ENCODE data around the gene ELMO1.
A peak's percentile ranks its signal among the peaks of the same experiment; 100 is the strongest.

Gene ELMO1

DNA sequence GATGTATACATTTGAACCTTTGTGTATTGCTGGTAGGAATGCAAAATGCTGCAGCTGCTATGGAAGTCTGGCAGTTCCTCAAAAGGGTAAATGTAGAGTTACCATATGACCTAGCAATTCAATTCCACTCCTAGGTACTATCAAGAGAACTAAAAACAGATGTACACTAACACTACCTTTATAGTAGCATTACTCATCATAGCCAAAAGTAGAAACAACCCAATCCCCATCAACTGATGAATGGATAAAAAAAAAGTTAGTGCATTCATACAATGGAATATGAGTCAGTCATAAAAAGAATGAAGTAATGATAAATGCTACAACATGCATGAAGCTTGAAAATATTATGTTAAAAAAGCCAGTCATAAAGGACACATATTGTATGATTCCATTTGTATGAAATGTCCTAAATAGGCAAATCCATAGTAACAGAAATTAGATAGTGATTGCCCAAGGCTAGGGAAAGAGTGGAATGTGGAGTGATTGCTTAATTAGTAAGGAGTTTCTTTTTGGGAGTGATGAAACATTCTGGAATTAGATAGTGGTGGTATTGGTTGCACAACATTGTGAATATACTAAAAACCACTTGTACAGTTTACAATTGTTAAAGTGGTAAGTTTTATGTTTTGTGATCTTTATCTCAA lies 628.0 kb downstream of the ELMO1 start:
- ATAC-seq (ENCODE audit: low read depth) (peak; percentile 91), DNase-seq (ENCODE audit: low spot score) (no peak)
- H3K4me1 ChIP-seq (ENCODE audit: insufficient read depth, poor library complexity, severe bottlenecking), result peaks cover 12% of the 10 kb centered on the region
- H3K27ac ChIP-seq (ENCODE audit: poor library complexity, severe bottlenecking), result peak overlapping the region; percentile 45
- H3K9me3 ChIP-seq (ENCODE audit: severe bottlenecking), result no peaks in the 10 kb centered on the region
- H3K36me3 ChIP-seq (ENCODE audit: low read depth), result no peaks in the 10 kb centered on the region
- TF ChIP-seq, protein P1, sequence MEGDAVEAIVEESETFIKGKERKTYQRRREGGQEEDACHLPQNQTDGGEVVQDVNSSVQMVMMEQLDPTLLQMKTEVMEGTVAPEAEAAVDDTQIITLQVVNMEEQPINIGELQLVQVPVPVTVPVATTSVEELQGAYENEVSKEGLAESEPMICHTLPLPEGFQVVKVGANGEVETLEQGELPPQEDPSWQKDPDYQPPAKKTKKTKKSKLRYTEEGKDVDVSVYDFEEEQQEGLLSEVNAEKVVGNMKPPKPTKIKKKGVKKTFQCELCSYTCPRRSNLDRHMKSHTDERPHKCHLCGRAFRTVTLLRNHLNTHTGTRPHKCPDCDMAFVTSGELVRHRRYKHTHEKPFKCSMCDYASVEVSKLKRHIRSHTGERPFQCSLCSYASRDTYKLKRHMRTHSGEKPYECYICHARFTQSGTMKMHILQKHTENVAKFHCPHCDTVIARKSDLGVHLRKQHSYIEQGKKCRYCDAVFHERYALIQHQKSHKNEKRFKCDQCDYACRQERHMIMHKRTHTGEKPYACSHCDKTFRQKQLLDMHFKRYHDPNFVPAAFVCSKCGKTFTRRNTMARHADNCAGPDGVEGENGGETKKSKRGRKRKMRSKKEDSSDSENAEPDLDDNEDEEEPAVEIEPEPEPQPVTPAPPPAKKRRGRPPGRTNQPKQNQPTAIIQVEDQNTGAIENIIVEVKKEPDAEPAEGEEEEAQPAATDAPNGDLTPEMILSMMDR (IDR thresholded peaks at IDR 0.05; ENCODE audit: poor library complexity, severe bottlenecking), result no peak
- H3K27me3 ChIP-seq (ENCODE audit: insufficient read depth, poor library complexity, severe bottlenecking), result no peaks in the 10 kb centered on the region
- H3K4me3 ChIP-seq (ENCODE audit: severe bottlenecking), result no peak overlapping the region

DNA sequence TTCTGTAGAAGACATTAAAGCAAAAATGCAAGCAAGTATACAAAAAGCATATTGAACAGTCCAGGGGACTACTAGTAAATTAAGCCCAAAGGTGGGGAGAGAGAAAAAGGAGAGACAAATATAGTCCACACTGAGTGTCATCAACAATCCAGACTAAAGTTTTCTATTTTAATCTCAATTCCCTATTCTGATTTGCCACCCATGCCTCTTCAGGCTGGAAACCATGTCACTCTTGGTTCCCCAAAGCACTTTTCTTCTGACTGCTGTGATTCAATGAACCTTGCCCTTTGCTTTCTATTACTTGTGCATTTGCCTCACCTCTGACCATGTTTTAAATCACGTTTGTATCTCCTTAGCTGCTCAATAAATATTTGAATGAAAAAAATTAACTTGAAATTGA lies 629.0 kb downstream of the ELMO1 start:
- DNase-seq (ENCODE audit: low spot score), result no peak
- H3K36me3 ChIP-seq (ENCODE audit: low read depth), result no peaks in the 10 kb centered on the region
- TF ChIP-seq, protein P1 (IDR thresholded peaks at IDR 0.05; ENCODE audit: poor library complexity, severe bottlenecking), result no peak
- H3K9me3 ChIP-seq (ENCODE audit: severe bottlenecking), result no peaks in the 10 kb centered on the region
- H3K27ac ChIP-seq (ENCODE audit: poor library complexity, severe bottlenecking), result no peak overlapping the region
- no peak for ATAC-seq (ENCODE audit: low read depth)
- H3K4me1 ChIP-seq (ENCODE audit: insufficient read depth, poor library complexity, severe bottlenecking), result peaks cover 12% of the 10 kb centered on the region
- no peak overlapping the region for H3K4me3 ChIP-seq (ENCODE audit: severe bottlenecking)
- no peaks in the 10 kb centered on the region for H3K27me3 ChIP-seq (ENCODE audit: insufficient read depth, poor library complexity, severe bottlenecking)

DNA sequence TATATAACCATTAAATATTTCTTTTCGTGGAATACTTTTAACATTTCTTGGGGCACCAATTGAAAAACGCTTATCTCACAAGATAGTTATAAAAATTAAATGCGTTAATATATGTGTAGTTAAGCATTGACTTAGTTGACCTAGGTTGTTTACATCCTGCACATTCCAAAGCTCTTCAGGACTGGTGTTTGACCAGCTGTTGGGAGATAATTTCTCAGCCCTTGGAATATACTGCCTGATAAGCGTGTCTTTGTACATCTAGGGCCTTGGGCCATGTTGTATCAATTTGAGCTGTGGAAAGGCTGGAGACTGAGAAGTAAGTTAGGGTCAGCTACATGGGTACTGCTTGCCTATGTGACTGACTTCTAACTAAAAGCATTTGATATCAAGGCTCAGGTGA lies 634.4 kb downstream of the ELMO1 start:
- Histone ChIP-seq H3K9me3 (ENCODE audit: severe bottlenecking) (no peaks in the 10 kb centered on the region), H3K4me1 (ENCODE audit: insufficient read depth, poor library complexity, severe bottlenecking) (no peaks in the 10 kb centered on the region), H3K4me3 (ENCODE audit: severe bottlenecking) (no peak overlapping the region), H3K27ac (ENCODE audit: poor library complexity, severe bottlenecking) (no peak overlapping the region), H3K27me3 (ENCODE audit: insufficient read depth, poor library complexity, severe bottlenecking) (no peaks in the 10 kb centered on the region), H3K36me3 (ENCODE audit: low read depth) (no peaks in the 10 kb centered on the region)
- DNase-seq (ENCODE audit: low spot score) (no peak), ATAC-seq (ENCODE audit: low read depth) (no peak)
- TF ChIP-seq, protein P1 (IDR thresholded peaks at IDR 0.05; ENCODE audit: poor library complexity, severe bottlenecking), result no peak

DNA sequence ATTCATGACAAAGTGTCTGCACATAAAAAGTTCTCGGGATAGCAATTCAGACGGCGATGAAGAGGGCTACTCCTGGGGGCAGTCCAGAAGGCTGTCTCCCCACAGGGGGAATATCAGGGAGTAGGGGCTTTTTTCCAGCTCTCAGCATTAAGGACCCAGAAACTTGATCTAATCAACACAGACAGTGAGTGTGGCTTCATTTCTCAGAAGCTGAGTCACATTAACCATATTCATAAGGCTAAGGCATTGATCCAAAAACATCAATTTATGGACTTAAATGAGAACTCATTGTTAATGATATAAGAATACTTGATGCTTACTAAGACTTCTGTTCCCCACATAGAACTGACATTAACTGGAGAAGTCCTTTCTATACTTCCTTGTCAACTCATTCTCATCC lies 636.9 kb downstream of the ELMO1 start:
- Histone ChIP-seq H3K4me1 (ENCODE audit: insufficient read depth, poor library complexity, severe bottlenecking) (no peaks in the 10 kb centered on the region), H3K4me3 (ENCODE audit: severe bottlenecking) (no peak overlapping the region), H3K36me3 (ENCODE audit: low read depth) (no peaks in the 10 kb centered on the region), H3K27ac (ENCODE audit: poor library complexity, severe bottlenecking) (no peak overlapping the region), H3K9me3 (ENCODE audit: severe bottlenecking) (no peaks in the 10 kb centered on the region), H3K27me3 (ENCODE audit: insufficient read depth, poor library complexity, severe bottlenecking) (no peaks in the 10 kb centered on the region)
- DNase-seq (ENCODE audit: low spot score), result no peak
- TF ChIP-seq, protein P1 (IDR thresholded peaks at IDR 0.05; ENCODE audit: poor library complexity, severe bottlenecking), result no peak
- ATAC-seq (ENCODE audit: low read depth), result no peak

DNA sequence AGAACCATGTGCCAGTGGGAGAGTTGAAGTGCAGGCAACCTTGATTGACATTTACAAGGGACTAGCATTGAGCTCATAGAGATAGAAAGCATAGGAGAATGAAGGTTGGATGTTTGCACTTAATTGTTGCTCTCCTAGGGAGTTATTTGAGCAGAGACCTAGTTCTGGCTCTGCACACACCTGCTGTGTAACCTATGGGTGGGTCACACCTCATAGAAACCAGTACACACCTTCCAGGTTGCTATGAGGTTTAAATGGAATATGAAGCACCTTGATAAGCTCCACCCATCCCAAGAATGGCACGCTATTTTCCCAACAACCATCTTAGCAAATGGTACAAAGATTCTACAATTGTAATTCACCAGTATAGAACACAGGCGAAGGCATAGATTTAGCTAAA lies 638.2 kb downstream of the ELMO1 start:
- TF ChIP-seq, protein P1 (IDR thresholded peaks at IDR 0.05; ENCODE audit: poor library complexity, severe bottlenecking), result no peak
- ATAC-seq (ENCODE audit: low read depth) (no peak), DNase-seq (ENCODE audit: low spot score) (no peak)

More for the DNA sequence above, 638.2 kb downstream of the ELMO1 start:
- H3K4me3 ChIP-seq (ENCODE audit: severe bottlenecking), result no peak overlapping the region
- H3K27ac ChIP-seq (ENCODE audit: poor library complexity, severe bottlenecking), result no peak overlapping the region
- no peaks in the 10 kb centered on the region for H3K4me1 ChIP-seq (ENCODE audit: insufficient read depth, poor library complexity, severe bottlenecking)
- H3K36me3 ChIP-seq (ENCODE audit: low read depth), result no peaks in the 10 kb centered on the region
- no peaks in the 10 kb centered on the region for H3K27me3 ChIP-seq (ENCODE audit: insufficient read depth, poor library complexity, severe bottlenecking)
- H3K9me3 ChIP-seq (ENCODE audit: severe bottlenecking), result no peaks in the 10 kb centered on the region

All from RWPE2 (cell line).